22Rv1 (cell line): Measurements from ENCODE around the gene CENATAC.
"Not testable (repeated sequence)": the region's sequence is repeated elsewhere in the genome, so short reads cannot be mapped to it uniquely, and the experiment has no call there.

Experiments
- H3K27ac ChIP-seq: fragments of 450-650 bp; 2 replicates; pipeline ENCODE4 v1.5.1; 2017
- ZFX ChIP-seq: fragments of 450-650 bp; IDR thresholded peaks from 2 replicates; pipeline ENCODE4 v1.6.1; 2017; ENCODE audit warnings: antibody characterized with exemption, borderline replicate concordance
- TF ChIP-seq, protein P1 (sequence below): fragments of 450-650 bp; IDR thresholded peaks from 2 replicates; pipeline ENCODE4 v1.5.1; 2017; ENCODE audit warnings: mild to moderate bottlenecking

CENATAC gene

DNA sequence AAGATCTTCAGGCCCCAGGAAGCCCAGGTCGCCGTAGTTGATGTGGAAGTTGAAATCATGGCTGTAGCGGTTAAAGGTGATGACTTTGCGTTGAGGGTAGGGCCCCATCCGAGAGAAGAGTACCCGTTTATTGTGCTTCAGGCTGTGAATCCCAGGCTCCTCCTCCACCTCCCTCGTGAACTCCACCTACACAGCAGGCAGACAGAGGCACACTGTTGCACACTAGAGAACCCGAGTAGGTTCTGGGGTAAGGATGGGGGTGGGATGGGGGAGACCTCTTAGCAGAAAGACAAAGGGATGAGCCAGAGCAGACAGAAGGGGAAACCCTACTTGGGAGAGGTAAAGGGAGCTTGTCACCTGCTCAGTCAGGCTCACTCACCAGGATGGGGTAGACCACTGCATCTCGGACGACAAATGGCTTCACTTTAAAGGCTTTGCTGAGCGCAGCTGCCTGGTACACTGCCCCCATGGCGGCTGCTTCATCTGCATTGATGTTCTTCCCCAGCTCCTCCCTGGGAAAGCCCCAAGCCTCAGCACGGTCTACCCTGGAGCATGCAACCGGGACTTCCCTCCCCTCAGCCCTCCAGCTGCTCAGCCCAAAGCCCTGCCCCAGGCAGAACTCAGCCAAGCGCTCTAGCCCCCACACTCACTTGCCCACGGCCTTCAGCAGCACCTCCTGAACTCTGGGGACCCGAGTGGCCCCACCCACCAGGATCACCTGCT is 53.7 kb downstream of the CENATAC start:
- TF ChIP-seq, protein P1, sequence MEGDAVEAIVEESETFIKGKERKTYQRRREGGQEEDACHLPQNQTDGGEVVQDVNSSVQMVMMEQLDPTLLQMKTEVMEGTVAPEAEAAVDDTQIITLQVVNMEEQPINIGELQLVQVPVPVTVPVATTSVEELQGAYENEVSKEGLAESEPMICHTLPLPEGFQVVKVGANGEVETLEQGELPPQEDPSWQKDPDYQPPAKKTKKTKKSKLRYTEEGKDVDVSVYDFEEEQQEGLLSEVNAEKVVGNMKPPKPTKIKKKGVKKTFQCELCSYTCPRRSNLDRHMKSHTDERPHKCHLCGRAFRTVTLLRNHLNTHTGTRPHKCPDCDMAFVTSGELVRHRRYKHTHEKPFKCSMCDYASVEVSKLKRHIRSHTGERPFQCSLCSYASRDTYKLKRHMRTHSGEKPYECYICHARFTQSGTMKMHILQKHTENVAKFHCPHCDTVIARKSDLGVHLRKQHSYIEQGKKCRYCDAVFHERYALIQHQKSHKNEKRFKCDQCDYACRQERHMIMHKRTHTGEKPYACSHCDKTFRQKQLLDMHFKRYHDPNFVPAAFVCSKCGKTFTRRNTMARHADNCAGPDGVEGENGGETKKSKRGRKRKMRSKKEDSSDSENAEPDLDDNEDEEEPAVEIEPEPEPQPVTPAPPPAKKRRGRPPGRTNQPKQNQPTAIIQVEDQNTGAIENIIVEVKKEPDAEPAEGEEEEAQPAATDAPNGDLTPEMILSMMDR: no peak
- no peak for TF ChIP-seq ZFX
- no peak overlapping the region for H3K27ac ChIP-seq

DNA sequence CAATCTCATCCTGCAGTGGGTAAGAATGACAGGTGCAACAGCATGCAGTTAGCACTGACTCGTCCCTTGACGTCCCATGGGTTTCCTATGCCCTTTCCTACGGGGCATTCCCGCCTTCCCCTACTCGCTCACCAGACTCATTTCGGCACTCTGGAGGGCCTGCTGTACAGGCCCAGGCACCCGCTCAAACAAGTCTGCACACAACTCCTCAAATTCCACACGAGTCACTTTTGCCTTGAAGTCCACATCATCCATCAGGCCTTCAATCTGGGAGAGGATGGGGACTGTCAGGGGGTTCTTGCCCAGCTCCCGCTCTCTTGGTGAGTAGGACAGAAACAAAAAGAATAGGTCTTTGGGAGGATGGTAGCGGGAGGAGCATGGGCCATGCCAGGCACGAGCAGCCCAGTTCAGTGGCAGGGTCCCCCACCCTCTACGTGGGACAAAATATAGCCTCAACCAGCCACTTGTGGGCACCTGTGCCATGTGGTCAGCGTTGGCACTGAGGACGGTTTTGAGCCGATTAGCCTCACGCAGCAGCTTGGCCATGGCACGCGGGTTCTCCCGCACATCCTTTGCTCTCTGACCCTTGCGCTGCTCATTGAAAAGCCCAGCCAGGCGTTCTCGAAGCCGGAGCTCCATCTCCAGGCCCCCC is 54.4 kb downstream of the CENATAC start:
- no peak for TF ChIP-seq ZFX
- TF ChIP-seq, protein P1: no peak
- no peak overlapping the region for H3K27ac ChIP-seq

DNA sequence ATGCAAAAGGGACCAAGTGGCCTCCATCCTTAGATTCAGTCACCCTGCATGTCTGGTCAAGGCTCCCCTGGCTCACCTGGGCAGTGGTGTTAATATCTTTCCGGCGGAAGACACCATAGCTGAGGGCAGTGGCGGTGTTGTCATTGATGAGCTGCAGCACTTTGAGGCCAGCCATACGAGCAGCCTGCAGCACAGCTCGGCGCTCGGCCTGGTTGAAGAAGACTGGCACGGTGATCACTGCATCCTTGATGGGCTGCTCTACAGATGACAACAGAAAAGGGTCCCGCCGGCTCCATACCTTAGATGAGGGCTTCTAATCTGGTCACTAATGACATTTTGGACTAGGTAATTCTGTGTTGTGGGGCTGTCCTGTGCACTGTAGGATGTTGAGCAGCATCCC is 56.5 kb downstream of the CENATAC start:
- TF ChIP-seq ZFX: no peak
- TF ChIP-seq, protein P1: no peak

DNA sequence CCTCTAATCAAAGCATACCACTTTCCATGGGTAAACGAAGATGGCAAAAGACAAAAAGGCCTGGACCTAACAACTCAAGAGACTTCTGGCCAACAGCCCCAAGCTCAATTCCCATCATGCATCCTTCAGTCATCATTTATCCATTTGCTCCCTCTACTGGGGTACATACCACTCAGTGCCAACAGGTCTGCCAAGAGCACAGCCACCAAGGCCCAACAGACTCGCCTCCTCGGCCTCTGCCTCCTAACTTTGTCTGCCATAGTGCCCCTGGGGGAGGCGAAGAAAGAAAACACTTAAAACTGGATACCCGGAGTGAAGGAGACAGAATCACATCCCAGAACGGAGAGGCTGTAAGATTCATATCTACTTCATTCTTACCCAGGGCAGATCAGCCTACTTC is 58.0 kb downstream of the CENATAC start:
- peak overlapping the region; percentile 80 for H3K27ac ChIP-seq
- TF ChIP-seq, protein P1: no peak
- no peak for TF ChIP-seq ZFX

More for the DNA sequence above, 56.5 kb downstream of the CENATAC start:
- no peak overlapping the region for H3K27ac ChIP-seq

DNA sequence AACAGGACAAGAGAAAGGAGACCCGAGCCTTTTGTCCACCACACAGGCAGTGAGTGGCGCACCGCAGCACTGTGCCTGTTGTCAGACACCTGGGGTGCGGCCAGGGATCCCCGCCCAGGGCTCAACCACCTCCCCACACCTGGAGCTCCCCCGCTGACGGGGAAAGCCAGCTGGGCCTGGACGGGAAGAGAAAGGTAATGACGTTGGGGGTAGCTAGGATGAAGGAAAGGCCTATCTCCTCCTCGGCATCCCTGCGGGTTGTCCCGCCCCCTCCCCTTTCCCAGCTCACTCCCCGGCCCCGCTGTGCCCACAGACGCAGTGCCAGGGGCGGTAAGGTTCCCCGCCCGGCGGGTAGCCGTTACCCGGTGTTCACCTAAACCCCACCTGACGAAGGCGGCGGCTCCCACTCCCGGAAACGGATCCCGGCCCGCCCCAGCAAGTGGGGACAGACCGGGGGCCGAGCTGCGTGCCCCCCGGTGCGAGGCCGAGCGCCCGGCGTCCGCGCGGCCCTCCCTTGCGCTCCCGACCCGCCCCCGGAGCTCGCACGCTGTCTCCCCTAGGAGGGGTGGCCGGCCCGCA is 58.6 kb downstream of the CENATAC start:
- peak overlapping the region; percentile 80 for H3K27ac ChIP-seq
- no peak for TF ChIP-seq ZFX
- TF ChIP-seq, protein P1: no peak

DNA sequence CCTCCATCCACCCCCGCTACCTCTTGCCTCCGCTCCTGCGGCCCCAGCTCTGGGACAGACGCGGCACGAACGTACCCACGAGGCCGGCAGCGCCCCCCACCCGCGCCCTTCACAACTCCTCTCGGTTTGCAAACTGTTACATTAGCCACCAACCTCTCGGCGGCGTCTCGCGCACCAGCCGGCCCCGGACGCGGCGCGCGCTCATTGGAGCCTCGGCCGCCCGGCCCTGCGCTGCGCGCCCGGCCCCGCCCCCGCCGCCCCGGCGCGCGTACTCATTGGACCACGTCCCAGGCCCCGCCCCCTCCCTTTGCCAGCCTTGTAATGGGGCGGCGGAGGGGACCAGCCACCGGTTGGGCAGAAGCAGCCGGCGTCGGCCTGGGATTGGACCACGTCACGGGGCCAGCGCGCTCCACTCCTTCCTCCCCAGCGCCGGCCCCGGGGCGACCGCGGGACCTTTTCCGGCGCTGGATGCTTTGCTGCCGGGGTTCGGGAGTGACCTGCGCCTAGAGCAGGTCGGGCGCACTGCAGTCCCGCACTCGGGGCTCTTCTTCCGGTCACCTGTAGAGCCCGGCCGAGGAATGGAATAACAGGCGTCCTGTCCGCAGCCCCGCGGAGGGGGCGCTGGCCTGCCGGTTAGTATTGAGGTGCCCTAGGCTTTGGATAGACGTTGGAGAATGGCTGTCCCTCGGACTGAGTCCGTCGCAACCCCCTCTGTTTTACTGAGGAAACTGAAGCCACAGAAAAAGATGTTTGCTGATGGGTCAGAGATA is 59.2 kb downstream of the CENATAC start, which contains the start of gene HYOU1:
HYOU1 (minus strand) TSS at position 206 of the 770 bp plus-strand sequence. CDS start 1,045 bp downstream, outside the sequence.
- TF ChIP-seq ZFX: no peak
- TF ChIP-seq, protein P1: peak; percentile 49

DNA sequence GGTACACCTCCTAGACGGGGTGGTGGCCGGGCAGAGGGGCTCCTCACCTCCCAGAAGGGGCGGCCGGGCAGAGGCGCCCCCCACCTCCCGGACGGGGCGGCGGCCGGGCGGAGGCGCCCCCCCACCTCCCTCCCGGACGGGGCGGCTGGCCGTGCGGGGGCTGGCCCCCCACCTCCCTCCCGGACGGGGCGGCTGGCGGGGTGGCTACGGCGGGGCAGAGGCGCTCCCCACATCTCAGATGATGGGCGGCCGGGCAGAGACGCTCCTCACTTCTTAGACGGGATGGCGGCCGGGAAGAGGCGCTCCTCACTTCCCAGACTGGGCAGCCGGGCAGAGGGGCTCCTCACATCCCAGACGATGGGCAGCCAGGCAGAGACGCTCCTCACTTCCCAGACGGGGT is 61.2 kb downstream of the CENATAC start:
- H3K27ac ChIP-seq: not testable (repeated sequence)

More for the DNA sequence above, 59.2 kb downstream of the CENATAC start, which contains the start of gene HYOU1:
- peak within 1 kb of the TSS; percentile 80 for H3K27ac ChIP-seq
